GM12875 (cell line): ENCODE measurements around the gene LOC101059915.
A peak's percentile ranks its signal among the peaks of the same experiment; 100 is the strongest.

Experiments used
- H3K4me3 ChIP-seq: one replicate; pipeline ENCODE4 v1.5.1; 2011; ENCODE audit warnings: low read depth, low read length, control low read depth
- CTCF ChIP-seq: IDR thresholded peaks from 2 replicates; pipeline ENCODE4 v1.5.1; 2011; ENCODE audit warnings: low read depth, mild to moderate bottlenecking, control low read depth, inconsistent platforms, low read length, moderate library complexity, borderline replicate concordance; ENCODE audit not compliant: insufficient read depth

Gene LOC101059915

GRCh38 chrX:71667328-71668247, at the start of gene LOC101059915:
Gene LOC101059915 (plus strand): TSS chrX:71667546.
- no peak within 1 kb of the TSS for H3K4me3 ChIP-seq
- no peak for TF ChIP-seq CTCF

- no peak for TF ChIP-seq CTCF
- peak overlapping the region; percentile 43 for H3K4me3 ChIP-seq
Observed at GRCh38 chrX:71617742-71618141, 49.6 kb upstream of the LOC101059915 start.

GRCh38 chrX:71618303-71618721, 49.0 kb upstream of the LOC101059915 start, which contains the start of gene CXCR3:
Gene CXCR3 (minus strand): TSS chrX:71618511. CDS start chrX:71618449, 62 bp downstream.
- peak within 1 kb of the TSS; percentile 43 for H3K4me3 ChIP-seq
- TF ChIP-seq CTCF: no peak

GRCh38 chrX:71618787-71619186, 48.6 kb upstream of the LOC101059915 start:
- H3K4me3 ChIP-seq: no peak overlapping the region
- no peak for TF ChIP-seq CTCF

- H3K4me3 ChIP-seq: no peak overlapping the region
- TF ChIP-seq CTCF: no peak
Observed at GRCh38 chrX:71619193-71619592, 48.2 kb upstream of the LOC101059915 start.

- TF ChIP-seq CTCF: no peak
- H3K4me3 ChIP-seq: no peak overlapping the region
Observed at GRCh38 chrX:71619986-71620385, 47.4 kb upstream of the LOC101059915 start.

GRCh38 chrX:71621603-71622002, 45.7 kb upstream of the LOC101059915 start:
- no peak overlapping the region for H3K4me3 ChIP-seq
- no peak for TF ChIP-seq CTCF
